GM21576 (cell line): ENCODE measurements around the gene NPIPA8.
"Not testable (repeated sequence)": the region's sequence is repeated elsewhere in the genome, so short reads cannot be mapped to it uniquely, and the experiment has no call there.

Experiments
- ATAC-seq: cut with Tn5 transposase; IDR thresholded peaks from one replicate; pipeline ENCODE4 v1.9.1; 2021; ENCODE audit warnings: mild to moderate bottlenecking, moderate library complexity; ENCODE audit not compliant: unreplicated experiment

Gene NPIPA8

DNA sequence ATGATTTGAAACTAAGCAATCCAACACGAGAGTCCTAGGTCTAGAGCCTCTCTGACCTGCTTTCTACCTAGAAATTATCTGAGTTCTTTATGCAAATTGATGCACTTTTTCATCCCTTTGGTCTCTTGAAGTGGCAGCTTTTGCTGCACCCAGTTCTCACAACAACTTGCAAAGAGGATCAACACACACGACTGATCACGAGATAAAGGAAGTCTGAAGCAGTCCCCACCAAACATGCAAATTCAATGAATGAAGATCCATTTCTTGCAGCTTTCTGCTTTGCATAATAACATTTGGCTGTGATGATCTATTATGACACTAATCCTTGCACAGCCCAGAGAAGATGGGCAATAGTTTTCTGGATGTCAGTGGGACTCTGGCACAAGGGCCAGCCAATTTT, 56.2 kb downstream of the NPIPA8 start:
- not testable (repeated sequence) for ATAC-seq

DNA sequence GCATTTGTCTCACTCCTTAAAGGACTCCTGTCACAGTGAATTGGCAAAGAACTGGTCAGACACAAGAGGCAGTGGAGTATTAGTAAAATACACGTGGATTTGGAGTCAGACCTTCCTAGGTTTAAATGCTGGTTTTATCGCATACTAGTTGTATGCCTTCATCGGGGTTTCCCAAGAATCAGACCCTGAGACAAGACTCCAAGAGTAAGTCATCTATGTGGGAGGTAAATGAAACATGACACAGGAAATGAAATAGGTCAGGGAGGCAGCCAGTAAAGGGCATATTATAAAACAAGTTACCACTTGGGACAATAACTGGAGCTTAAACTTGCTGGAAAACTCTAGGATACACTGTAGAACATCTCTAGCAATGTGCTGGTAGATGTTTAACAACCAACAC, 59.8 kb downstream of the NPIPA8 start:
- not testable (repeated sequence) for ATAC-seq

DNA sequence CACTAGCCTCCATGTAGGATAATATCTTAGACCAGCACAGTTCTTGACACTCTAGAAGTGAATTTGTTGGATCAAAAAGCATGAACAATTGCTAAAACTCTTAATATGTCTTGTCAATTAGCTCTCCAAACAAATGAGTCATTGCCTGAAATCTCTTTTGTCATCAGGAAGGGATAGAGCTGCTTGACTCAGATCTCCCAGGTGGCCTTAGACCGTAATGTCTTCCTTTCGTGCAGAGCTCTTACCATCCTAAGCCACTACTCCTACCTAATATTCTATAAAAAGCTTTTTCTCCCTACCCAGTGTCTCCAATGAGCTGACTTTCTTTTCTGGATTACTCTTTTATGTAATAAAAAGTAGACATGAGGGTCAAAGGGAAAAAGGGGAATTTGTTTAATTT, 66.4 kb downstream of the NPIPA8 start:
- not testable (repeated sequence) for ATAC-seq
